DND-41 (cell line): ENCODE results near the gene SHB.
A peak's percentile ranks its signal among the peaks of the same experiment; 100 is the strongest.

Experiments
- ATAC-seq: fragments of 200-7000 bp; cut with Tn5 transposase; 3 replicates; pipeline ENCODE4 v1.9.1; 2021; ENCODE audit warnings: low read depth; ENCODE audit not compliant: insufficient read depth
- DNase-seq: peaks from one replicate; pipeline ENCODE4 v3.0.0-alpha.2; 2020
- H2AFZ ChIP-seq: 2 replicates; pipeline ENCODE4 v1.6.0; 2012; ENCODE audit warnings: low read depth, low read length
- H3K27ac ChIP-seq: 2 replicates; pipeline ENCODE4 v1.5.1; 2012; ENCODE audit warnings: low read length, inconsistent platforms
- H3K27me3 ChIP-seq: fragments of 200-600 bp; sonication (generic); 2 replicates; pipeline ENCODE4 v1.6.0; 2012; ENCODE audit warnings: low read length, mild to moderate bottlenecking, inconsistent platforms; ENCODE audit not compliant: insufficient read depth, poor library complexity
- H3K36me3 ChIP-seq: 2 replicates; pipeline ENCODE4 v1.5.1; 2012; ENCODE audit warnings: low read length, inconsistent platforms; ENCODE audit not compliant: insufficient read depth
- H3K4me1 ChIP-seq: 2 replicates; pipeline ENCODE4 v1.5.1; 2012; ENCODE audit warnings: mild to moderate bottlenecking, low read length; ENCODE audit not compliant: insufficient read depth
- H3K4me2 ChIP-seq: 2 replicates; pipeline ENCODE4 v1.6.0; 2012; ENCODE audit warnings: mild to moderate bottlenecking, moderate library complexity, low read length, inconsistent platforms; ENCODE audit not compliant: insufficient read depth
- H3K4me3 ChIP-seq, 2 experiments: fragments of 200-600 bp in 1 of 2; shearing (Covaris generic) in 1 of 2; 2 replicates each; pipeline ENCODE4 v1.5.1; 2012 to 2016; ENCODE audit warnings: inconsistent platforms in 2 of 2, low read length in 2 of 2, mild to moderate bottlenecking in 2 of 2, low read depth in 1 of 2, moderate library complexity in 1 of 2
- H3K79me2 ChIP-seq: 2 replicates; pipeline ENCODE4 v1.6.0; 2012; ENCODE audit warnings: low read length, inconsistent platforms; ENCODE audit not compliant: insufficient read depth
- H3K9ac ChIP-seq: 2 replicates; pipeline ENCODE4 v1.6.0; 2012; ENCODE audit warnings: low read depth, mild to moderate bottlenecking, inconsistent platforms, low read length, moderate library complexity
- H3K9me3 ChIP-seq: 2 replicates; pipeline ENCODE4 v1.5.1; 2012; ENCODE audit warnings: low read length, moderate library complexity, mild to moderate bottlenecking, inconsistent platforms; ENCODE audit not compliant: insufficient read depth, severe bottlenecking
- H4K20me1 ChIP-seq: 2 replicates; pipeline ENCODE4 v1.6.0; 2012; ENCODE audit warnings: low read length; ENCODE audit not compliant: insufficient read depth
- EZH2 ChIP-seq: IDR thresholded peaks from 3 replicates; pipeline ENCODE4 v1.6.1; 2012; ENCODE audit warnings: borderline replicate concordance, low read depth, mild to moderate bottlenecking, moderate library complexity, low read length, inconsistent platforms; ENCODE audit not compliant: severe bottlenecking
- TF ChIP-seq, protein P1 (sequence below): IDR thresholded peaks from 2 replicates; pipeline ENCODE4 v1.5.1; 2012; ENCODE audit warnings: borderline replicate concordance, low read length, moderate library complexity, mild to moderate bottlenecking; ENCODE audit not compliant: poor library complexity, severe bottlenecking; ENCODE audit errors: extremely low read depth

Gene SHB

DNA sequence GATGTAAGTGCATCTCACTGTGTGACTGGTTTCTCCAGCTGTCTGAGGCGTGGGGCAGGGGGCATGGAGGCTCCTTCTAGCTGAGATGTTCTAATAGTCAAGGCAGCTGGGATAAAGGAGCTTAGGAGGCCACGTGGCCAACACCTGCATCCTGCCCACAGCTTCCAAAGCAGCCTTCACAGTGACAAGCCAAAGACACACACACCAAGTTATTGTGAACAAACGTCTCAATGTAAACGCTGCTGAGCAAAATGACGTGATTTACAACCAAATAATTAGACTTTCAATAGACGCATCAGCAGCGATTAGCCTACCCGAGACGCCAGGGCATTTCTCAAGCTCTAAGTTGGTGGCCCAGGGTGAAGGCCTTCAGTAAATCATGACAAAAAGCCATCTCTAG, 141.9 kb downstream of the SHB start:
- Histone ChIP-seq H3K4me1 (peaks cover 7% of the 10 kb centered on the region), H3K79me2 (no peaks in the 10 kb centered on the region), H3K9me3 (no peaks in the 10 kb centered on the region), H2AFZ (no peak overlapping the region), H3K9ac (no peak overlapping the region), H3K36me3 (no peaks in the 10 kb centered on the region), H3K4me2 (no peak overlapping the region), H3K27ac (no peak overlapping the region), H3K4me3 (no peak overlapping the region), H3K27me3 (no peaks in the 10 kb centered on the region), H4K20me1 (no peaks in the 10 kb centered on the region; the same call in 1 of the 2 replicates)
- TF ChIP-seq, protein P1, sequence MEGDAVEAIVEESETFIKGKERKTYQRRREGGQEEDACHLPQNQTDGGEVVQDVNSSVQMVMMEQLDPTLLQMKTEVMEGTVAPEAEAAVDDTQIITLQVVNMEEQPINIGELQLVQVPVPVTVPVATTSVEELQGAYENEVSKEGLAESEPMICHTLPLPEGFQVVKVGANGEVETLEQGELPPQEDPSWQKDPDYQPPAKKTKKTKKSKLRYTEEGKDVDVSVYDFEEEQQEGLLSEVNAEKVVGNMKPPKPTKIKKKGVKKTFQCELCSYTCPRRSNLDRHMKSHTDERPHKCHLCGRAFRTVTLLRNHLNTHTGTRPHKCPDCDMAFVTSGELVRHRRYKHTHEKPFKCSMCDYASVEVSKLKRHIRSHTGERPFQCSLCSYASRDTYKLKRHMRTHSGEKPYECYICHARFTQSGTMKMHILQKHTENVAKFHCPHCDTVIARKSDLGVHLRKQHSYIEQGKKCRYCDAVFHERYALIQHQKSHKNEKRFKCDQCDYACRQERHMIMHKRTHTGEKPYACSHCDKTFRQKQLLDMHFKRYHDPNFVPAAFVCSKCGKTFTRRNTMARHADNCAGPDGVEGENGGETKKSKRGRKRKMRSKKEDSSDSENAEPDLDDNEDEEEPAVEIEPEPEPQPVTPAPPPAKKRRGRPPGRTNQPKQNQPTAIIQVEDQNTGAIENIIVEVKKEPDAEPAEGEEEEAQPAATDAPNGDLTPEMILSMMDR: no peak
- no peak for TF ChIP-seq EZH2
- ATAC-seq (peak; percentile 73; the same call in 2 of the 3 replicates), DNase-seq (peak; percentile 26)

DNA sequence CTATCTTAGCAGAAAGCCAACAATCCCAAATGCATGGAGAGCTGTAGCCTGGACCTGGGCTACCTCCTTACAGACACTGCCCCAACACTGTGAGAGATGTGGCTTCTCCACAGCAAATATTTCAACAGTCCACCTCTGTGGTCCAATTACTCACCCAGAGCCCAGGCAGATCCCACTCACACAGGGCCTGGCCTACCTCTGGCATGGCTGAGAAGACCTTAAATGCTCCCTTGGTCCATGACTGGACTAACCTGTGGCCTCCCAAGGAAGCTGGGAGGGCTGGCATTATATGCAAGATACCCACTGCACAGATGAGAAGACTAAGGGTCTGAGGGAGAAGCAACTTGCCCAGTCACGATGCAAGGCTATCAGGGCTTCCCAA, 142.3 kb downstream of the SHB start:
- no peaks in the 10 kb centered on the region for H3K36me3 ChIP-seq
- ATAC-seq: no peak
- H2AFZ ChIP-seq: no peak overlapping the region
- TF ChIP-seq, protein P1: no peak
- no peak for TF ChIP-seq EZH2
- no peak overlapping the region for H3K9ac ChIP-seq
- no peak for DNase-seq
- H3K4me1 ChIP-seq: peaks cover 7% of the 10 kb centered on the region
- H4K20me1 ChIP-seq: no peaks in the 10 kb centered on the region; the same call in 1 of the 2 replicates
- H3K9me3 ChIP-seq: no peaks in the 10 kb centered on the region
- no peaks in the 10 kb centered on the region for H3K79me2 ChIP-seq
- no peak overlapping the region for H3K4me2 ChIP-seq
- no peak overlapping the region for H3K27ac ChIP-seq
- no peaks in the 10 kb centered on the region for H3K27me3 ChIP-seq
- H3K4me3 ChIP-seq: no peak overlapping the region

DNA sequence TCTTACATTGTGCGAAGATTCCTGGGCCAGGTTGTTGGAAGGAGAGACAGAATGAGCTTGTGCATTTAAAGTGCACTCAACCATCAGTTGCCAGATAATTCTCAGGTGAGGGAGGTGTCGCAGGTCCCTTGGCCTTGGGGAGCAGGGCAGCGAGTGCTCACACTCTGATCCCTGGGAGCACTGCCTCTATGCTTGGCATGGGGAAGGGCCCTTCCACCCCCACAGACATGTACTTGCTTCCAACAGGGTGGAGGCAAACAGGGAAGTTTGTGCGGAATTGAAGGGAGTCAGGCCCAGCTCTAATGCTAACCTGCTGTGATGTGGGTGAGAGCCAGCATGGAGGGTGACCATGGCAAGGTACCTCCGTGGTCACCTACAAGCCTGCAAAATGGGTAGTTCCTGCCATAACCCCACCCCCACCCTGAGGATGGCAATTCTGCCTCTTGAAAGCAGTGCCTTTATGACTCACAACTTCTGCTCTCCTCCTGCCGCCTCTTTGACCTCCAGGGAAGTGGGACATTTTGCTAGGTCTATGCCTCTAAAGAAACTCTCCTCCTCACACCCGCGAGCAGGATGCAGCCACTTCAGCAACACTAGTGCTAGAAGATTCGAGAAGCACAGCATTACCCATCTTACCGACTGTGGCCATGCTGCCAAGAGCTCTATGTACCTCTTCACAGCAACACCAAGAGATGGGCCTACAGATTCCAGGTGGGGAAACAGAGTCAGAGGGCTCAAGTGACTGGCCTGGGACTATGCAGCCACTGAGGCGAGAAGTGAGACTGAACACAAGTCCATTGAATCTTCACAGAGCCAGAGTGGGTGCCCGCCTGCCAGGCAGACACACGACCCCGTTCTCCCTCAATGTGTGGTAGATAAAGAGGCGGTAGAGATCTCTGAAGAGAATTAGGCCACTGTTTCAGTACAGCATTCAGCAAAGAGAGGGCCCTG, 143.0 kb downstream of the SHB start:
- H3K36me3 ChIP-seq: no peaks in the 10 kb centered on the region
- no peak overlapping the region for H2AFZ ChIP-seq
- DNase-seq: no peak
- no peaks in the 10 kb centered on the region; the same call in 1 of the 2 replicates for H4K20me1 ChIP-seq
- no peaks in the 10 kb centered on the region for H3K79me2 ChIP-seq
- H3K9ac ChIP-seq: no peak overlapping the region
- no peaks in the 10 kb centered on the region for H3K27me3 ChIP-seq
- no peak overlapping the region for H3K4me3 ChIP-seq
- H3K27ac ChIP-seq: no peak overlapping the region
- no peak overlapping the region for H3K4me2 ChIP-seq
- peaks cover 7% of the 10 kb centered on the region for H3K4me1 ChIP-seq
- no peak for TF ChIP-seq EZH2
- TF ChIP-seq, protein P1: no peak
- ATAC-seq: no peak
- H3K9me3 ChIP-seq: no peaks in the 10 kb centered on the region
